ENCODE measurements around the gene KLHL35. TPM values are rescaled to one million over a fixed set of nuclear protein-coding genes. Genes with fewer than 3 reads are reported as not detected.

The KLHL35 gene
- total RNA-seq, 1 donor from 2014 or later = 0.55 TPM

GRCh38 chr11:75400146-75400865 lies 32.7 kb downstream of the KLHL35 start:
- DNase-seq (ENCODE audit: low spot score, unreplicated experiment) = no peak

GRCh38 chr11:75399344-75400145 lies 33.5 kb downstream of the KLHL35 start, which contains the start of gene RPS3:
Gene RPS3 (plus strand): TSS chr11:75399518. CDS start chr11:75399548, 30 bp downstream.
- TF ChIP-seq CTCF (IDR thresholded peaks at IDR 0.05; ENCODE audit: unreplicated experiment) = peak; percentile 37
- peak; percentile 83 for DNase-seq (ENCODE audit: low spot score, unreplicated experiment)
- H3K4me3 Mint-ChIP-seq (ENCODE audit: low read depth) = peak within 1 kb of the TSS; percentile 92
- H3K9me3 Mint-ChIP-seq (ENCODE audit: low read depth) = no peaks in the 10 kb centered on the region
- H3K36me3 Mint-ChIP-seq (ENCODE audit: insufficient read depth) = peaks cover 31% of the 10 kb centered on the region
- H3K4me1 Mint-ChIP-seq (ENCODE audit: low read depth) = peaks cover 38% of the 10 kb centered on the region
- H3K27me3 Mint-ChIP-seq = peaks cover 4% of the 10 kb centered on the region
- peak within 1 kb of the TSS; percentile 98 for H3K27ac Mint-ChIP-seq

More at GRCh38 chr11:75400146-75400865, 32.7 kb downstream of the KLHL35 start:
- Mint-ChIP-seq H3K27ac (peak overlapping the region; percentile 98), H3K27me3 (peaks cover 4% of the 10 kb centered on the region), H3K4me3 (ENCODE audit: low read depth) (peak overlapping the region; percentile 92), H3K36me3 (ENCODE audit: insufficient read depth) (peaks cover 33% of the 10 kb centered on the region), H3K4me1 (ENCODE audit: low read depth) (peaks cover 38% of the 10 kb centered on the region), H3K9me3 (ENCODE audit: low read depth) (no peaks in the 10 kb centered on the region)
- no peak for TF ChIP-seq CTCF (IDR thresholded peaks at IDR 0.05; ENCODE audit: unreplicated experiment)

GRCh38 chr11:75398906-75399305 lies 34.1 kb downstream of the KLHL35 start:
- peaks cover 38% of the 10 kb centered on the region for H3K4me1 Mint-ChIP-seq (ENCODE audit: low read depth)
- peaks cover 25% of the 10 kb centered on the region for H3K36me3 Mint-ChIP-seq (ENCODE audit: insufficient read depth)
- no peaks in the 10 kb centered on the region for H3K9me3 Mint-ChIP-seq (ENCODE audit: low read depth)
- H3K27me3 Mint-ChIP-seq = peaks cover 4% of the 10 kb centered on the region
- H3K27ac Mint-ChIP-seq = peak overlapping the region; percentile 98
- H3K4me3 Mint-ChIP-seq (ENCODE audit: low read depth) = peak overlapping the region; percentile 92
- no peak for DNase-seq (ENCODE audit: low spot score, unreplicated experiment)
- TF ChIP-seq CTCF (IDR thresholded peaks at IDR 0.05; ENCODE audit: unreplicated experiment) = no peak

GRCh38 chr11:75394085-75394840 lies 38.7 kb downstream of the KLHL35 start:
- Mint-ChIP-seq H3K27me3 (peaks cover 7% of the 10 kb centered on the region), H3K36me3 (ENCODE audit: insufficient read depth) (no peaks in the 10 kb centered on the region), H3K4me3 (ENCODE audit: low read depth) (no peak overlapping the region), H3K4me1 (ENCODE audit: low read depth) (peaks cover 8% of the 10 kb centered on the region), H3K27ac (peak overlapping the region; percentile 53), H3K9me3 (ENCODE audit: low read depth) (no peaks in the 10 kb centered on the region)
- no peak for TF ChIP-seq CTCF (IDR thresholded peaks at IDR 0.05; ENCODE audit: unreplicated experiment)
- DNase-seq (ENCODE audit: low spot score, unreplicated experiment) = no peak

- no peak for TF ChIP-seq CTCF (IDR thresholded peaks at IDR 0.05; ENCODE audit: unreplicated experiment)
- no peak for DNase-seq (ENCODE audit: low spot score, unreplicated experiment)
- peaks cover 3% of the 10 kb centered on the region for H3K27me3 Mint-ChIP-seq
- H3K9me3 Mint-ChIP-seq (ENCODE audit: low read depth) = no peaks in the 10 kb centered on the region
- no peaks in the 10 kb centered on the region for H3K36me3 Mint-ChIP-seq (ENCODE audit: insufficient read depth)
- H3K27ac Mint-ChIP-seq = no peak overlapping the region
- H3K4me3 Mint-ChIP-seq (ENCODE audit: low read depth) = no peak overlapping the region
- H3K4me1 Mint-ChIP-seq (ENCODE audit: low read depth) = no peaks in the 10 kb centered on the region
Observed at GRCh38 chr11:75389925-75390324, 43.1 kb downstream of the KLHL35 start.

All from progenitor cell of endocrine pancreas (in vitro differentiated cells).